Measurements from ENCODE around the gene SEMA4A.
"Not testable (repeated sequence)": the region's sequence is repeated elsewhere in the genome, so short reads cannot be mapped to it uniquely, and the experiment has no call there.

SEMA4A gene

DNA sequence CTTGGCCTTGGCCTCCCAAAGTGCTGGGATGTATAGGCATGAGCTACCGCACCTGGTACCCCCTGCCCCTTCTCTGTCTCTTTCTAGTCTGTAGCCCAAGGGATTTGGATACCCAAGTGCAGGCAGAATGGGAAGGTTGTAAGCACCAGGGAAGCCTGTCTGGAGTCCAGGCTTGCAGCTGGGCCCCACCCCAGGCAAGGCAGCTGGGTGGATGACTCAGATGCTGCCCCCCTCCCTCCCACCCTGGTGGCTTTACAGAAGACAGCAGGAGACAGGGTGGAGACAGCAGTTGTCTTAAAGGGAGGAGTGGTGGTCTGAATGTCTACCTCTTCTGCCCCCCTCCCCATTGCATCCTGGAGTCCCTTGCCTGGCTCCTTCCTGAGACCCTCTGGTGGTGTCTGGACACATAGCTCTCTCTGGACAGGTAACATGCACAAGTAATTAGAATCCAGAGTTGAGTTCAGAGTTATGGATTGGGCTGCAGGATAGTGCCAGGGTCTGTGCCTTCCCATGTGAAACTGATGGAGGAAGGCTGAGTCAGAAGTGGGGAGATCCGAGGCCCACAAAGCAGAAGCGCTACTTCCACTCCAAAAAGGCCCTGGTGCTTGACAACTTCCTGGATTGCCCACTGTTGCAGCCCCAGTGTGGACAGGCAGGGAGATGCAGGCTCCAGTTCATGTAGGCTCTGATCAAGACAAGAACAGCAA, 33.7 kb upstream of the SEMA4A start:
- DNase-seq = peak; percentile 80

DNA sequence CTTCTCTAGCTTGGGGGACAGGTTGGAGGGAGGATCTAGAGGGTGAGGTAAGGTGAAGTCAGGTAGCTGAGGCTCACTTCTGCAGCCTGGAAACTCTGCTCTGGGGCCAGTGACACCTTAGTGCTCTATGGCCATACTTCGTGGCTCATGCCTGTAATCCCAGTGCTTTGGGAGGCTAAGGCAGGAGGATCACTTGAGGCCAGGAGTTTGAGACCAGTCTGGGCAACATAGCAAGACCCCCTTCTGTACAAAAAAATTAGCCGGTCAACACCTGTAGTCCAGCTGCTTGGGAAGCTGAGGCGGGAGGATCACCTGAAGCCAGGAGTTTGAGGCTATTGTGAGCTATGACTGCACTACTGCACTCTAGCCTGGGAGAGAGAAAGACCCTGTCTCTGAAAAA, 33.1 kb upstream of the SEMA4A start:
- no peak for DNase-seq

DNA sequence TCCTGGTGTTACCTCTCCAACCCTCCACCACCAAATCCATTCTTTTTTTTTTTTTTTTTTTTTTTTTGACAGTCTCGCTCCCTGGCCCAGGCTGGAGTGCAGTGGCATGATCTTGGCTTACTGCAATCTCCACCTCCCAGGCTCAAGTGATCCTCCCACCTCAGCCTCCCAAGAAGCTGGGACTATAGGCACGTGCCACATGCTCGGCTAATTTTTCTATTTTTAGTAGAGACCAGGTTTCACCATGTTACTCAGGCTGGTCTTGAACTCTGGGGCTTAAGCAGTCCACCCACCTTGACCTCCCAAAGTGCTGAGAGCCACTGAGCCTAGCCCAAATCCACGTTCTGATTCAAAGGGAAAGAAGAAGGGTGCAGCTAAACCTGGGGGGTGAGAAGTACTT, 32.4 kb upstream of the SEMA4A start:
- DNase-seq = not testable (repeated sequence)

DNA sequence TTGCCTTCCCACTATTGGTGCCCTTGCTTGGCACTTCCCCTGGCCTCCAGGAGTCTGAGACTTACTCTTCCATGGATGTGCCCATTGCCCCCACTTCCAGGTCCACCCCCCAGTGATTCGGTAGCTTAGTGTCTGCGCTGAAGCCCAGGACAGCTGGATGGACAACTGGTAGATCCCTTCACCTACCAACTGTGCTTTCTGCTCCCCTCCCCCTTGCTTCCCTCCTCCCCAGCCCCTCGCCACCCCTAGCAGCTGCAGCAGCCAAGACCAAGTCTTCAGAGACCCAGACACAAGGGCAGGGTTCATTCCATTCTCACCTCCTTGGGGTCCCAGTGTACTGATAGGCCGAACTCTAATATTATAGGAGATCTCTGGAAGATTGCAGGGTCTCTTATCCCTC, 31.9 kb upstream of the SEMA4A start:
- no peak for DNase-seq

DNA sequence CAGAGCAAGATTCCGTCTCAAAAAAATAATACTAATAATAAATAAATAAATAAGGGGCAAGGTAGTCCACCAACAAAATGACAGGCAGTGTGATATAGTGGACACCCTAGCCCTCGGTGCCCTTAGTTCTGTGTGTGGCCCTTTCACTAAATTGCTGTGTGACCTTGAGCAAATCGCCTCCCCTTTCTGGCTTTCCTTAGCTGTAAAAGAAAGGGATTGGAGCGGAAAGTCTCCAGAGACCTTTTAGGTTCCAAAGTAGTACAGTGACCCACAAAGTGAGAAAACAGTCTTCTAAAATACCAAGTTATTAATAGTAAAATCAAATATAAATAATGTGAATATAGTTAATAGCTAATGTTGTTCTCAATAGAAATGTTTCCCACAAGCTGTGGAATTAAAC, 31.3 kb upstream of the SEMA4A start:
- DNase-seq = no peak

DNA sequence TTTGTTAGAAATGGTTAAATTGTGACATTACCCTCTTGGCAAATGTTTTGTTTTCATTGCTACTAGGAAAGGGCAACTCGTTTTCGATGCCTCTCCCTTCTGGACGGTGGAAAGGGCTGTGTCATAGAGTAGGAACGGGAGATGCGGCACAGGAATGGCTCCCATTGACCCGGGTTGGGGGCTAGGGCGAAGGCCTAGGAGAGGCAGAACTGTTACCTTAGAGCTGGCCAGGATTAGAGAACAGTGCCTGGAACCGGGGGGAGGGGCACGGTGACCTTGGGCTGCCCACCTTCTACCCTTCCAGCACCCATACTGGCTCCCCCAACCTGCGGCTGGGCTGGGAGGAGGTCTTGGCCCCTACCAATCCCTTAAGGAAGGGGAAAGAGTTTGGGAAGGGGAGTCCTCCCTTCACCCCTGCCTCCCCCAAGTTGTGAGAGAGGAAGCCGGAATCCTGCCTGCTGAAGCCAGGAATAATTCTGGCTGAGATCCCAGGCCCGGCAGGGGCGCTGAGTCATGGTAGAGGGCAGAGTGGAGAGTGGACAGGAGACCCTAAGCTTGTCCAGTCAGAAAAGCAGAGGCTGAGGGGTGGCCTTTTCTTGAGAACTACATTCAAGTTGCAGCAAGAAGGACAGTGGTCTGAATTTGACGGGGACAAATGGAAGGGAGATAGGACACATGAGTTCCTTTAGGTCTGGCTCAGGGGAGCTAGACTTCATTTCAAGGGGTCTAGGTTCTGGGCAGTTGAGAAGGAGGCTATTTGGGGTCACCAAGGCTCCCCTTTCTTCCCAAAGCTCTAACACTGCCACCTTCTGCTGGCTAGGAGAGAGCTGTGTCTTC, 30.6 kb upstream of the SEMA4A start:
- peak; percentile 95 for DNase-seq

DNA sequence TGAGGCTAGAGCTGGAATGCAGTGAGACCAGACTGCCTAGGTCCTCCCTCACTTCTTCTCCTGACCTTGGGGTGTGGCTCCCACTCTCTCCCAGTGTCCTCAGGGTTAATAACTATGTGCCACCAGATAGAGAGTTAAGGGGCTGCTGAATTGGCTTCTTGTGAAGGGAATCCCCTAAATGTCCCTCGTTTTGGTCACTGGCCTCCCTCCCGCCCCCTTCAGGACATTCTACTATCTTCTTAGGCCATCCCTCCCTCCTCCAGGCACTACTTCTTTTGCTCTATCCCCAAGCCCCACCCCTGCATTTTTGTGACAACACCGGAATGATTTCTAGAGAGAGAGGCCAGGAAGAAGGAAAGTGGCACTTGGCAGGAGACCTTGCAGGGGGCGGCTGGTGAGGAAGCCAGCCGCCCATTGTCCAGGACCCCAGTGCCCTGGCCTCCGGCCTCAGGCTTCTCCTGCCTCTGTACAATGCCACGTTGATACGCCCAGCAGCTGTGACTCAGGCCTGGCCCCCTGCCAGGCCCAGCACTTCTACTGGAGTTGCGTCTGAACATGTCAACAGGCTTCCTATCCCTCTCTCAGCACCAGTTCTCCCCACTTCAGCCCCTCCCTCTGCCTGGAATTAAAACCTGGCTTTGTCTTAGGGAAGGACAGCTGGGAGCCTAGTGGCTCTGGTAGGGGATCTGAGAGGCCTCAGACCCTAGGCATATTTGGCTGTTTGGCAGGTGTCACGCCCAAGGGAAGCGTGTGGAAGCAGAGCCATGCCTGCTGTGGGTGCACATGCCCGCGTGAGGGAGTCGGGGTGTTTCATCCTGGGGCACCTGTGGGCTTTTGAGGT, 29.8 kb upstream of the SEMA4A start:
- DNase-seq = peak; percentile 98

DNA sequence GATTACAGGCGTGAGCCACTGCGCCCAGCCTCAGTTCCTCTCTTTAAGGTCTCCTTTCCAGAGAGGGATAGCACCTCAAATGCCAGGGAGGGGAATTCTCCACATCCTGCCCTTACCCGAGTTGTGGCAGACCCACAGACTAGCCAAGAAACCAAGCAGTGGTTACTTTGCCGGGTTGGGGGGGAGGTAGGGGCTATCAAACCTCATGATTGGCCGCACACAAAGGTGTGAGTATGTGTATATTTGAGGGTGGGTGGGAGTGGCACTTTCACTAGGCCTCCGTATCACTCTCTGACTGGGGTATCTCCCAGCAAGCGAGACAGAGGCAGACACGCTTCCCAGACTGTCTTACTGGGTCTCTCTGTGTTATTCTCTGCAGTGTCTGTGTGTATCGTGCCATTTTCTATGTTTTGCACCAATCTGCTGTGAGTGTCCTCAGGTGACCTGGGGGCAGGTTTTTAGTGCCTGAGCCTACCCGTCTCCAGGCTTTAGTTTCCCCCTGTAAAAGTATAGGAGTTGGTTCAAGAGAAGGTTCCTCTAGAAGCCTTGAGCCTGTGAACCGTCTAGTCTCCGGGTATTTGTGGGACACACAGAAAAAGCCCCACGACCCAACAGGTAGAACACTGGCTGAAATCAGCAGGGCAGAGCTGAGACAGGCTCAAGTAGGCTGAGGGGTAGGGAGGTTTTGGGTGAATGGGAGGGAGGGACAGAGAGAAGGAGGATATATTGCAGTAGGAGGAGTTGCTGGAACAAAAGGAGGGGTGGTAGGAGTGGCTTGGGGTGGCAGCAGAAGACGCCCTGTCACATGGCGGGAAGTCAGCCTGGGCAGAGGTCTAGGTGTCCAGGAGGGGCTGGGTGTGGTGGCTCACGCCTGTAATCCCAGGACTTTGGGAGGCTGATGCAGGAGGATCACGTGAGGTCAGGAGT, 28.6 kb upstream of the SEMA4A start:
- no peak for DNase-seq

DNA sequence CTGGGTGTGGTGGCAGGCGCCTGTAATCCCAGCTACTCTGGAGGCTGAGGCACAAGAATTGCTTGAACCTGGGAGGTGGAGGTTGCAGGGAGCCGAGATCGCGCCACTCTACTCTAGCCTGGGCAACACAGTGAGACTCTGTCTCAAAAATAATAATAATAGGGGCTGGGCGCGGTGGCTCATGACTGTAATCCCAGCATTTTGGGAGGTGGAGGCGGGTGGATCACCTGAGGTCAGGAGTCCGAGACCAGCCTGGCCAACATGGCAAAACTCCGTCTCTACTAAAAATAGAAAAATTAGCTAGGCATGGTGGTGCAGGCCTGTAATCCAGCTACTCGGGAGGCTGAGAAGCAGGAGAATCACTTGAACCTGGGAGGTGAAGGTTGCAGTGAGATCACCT, 27.8 kb upstream of the SEMA4A start:
- not testable (repeated sequence) for DNase-seq

DNA sequence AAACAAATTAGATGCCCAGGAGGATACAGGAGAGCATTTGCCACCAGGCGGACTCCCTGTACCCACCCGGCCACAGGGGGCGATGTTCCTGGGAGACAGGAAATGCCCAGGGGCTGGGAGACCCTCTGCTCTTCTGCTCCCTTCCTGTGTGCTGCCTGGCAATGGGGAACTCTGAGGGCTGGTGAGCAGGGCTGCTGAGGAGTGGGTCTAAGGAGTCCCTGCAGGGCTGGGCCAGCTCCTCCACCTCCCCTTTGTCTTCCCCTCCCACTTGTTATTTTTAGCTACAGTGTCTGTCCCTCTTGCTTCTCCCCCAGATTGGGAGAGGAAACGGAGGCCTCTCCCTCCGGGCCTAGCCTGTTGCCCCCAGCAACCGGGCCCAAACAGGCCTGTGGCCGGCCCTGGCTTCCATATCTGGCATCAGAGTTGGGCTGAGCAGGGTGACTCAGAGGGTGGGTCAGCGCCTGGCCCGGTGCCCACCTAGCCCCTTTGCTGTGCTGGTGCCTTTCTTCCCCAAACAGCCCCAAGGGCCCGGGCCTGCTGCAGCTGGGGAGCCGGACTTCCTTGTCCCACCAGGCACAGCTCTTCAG, 27.2 kb upstream of the SEMA4A start:
- peak; percentile 99 for DNase-seq

DNA sequence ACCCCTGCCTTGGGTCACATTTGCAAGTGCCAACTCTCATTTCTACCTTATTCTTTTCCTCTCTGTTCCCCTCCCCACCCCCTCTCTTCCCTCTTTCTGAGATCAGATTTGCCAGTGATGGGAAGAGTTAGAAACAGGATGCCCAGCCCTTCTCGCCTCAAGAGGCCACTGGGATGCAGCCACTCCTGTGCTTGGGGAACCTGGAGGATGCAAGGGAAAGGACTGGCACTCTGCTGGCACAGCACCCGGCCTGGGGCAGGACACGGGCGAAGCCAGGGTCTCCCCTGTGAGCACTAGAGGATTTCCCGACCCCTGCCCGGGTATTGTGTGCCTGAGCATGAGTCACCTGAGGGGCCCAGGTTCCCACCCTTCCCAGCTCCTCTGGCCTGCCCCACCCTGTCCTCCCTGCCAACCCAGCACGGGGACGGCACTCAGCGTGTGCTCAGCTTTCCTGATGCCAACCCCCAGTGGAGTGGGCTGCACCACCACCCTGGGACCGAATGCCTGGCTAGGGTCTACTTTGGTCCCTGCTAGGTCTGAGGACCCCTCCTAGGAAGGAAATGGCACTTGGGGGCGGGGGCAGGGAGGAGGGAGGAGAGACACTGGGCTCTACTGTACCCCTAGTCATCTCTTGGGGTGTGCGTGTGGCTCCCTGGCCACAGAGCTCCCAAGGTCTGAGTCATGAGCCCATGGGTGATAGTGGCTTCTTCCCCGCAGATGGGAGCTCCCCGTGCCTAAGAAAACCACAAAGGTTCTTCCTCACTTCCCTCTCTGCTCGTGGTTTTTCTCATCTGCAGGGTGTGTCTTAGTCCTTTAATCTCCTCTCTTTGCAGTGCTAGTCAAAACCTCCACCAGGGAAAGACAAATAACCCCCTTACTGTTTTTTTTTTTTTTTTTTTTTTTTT, 26.5 kb upstream of the SEMA4A start:
- peak; percentile 93 for DNase-seq

DNA sequence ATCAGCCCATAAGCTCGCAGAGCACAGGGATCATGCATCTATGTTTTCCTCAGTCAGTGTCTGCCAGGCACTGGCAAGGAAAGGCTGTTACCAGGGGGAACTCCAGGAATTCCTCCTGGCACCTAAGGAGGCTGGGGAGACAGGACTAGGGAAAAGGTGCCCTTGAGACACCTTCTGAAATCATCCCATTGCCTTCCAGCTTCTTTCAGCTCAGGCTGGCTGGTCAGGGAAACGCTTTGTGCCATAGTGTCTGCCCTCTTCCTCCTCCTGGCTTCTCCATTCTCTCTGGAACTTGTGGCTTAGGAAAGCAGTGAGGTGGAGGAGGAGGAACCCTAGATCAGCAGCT, 25.1 kb upstream of the SEMA4A start:
- DNase-seq = no peak

DNA sequence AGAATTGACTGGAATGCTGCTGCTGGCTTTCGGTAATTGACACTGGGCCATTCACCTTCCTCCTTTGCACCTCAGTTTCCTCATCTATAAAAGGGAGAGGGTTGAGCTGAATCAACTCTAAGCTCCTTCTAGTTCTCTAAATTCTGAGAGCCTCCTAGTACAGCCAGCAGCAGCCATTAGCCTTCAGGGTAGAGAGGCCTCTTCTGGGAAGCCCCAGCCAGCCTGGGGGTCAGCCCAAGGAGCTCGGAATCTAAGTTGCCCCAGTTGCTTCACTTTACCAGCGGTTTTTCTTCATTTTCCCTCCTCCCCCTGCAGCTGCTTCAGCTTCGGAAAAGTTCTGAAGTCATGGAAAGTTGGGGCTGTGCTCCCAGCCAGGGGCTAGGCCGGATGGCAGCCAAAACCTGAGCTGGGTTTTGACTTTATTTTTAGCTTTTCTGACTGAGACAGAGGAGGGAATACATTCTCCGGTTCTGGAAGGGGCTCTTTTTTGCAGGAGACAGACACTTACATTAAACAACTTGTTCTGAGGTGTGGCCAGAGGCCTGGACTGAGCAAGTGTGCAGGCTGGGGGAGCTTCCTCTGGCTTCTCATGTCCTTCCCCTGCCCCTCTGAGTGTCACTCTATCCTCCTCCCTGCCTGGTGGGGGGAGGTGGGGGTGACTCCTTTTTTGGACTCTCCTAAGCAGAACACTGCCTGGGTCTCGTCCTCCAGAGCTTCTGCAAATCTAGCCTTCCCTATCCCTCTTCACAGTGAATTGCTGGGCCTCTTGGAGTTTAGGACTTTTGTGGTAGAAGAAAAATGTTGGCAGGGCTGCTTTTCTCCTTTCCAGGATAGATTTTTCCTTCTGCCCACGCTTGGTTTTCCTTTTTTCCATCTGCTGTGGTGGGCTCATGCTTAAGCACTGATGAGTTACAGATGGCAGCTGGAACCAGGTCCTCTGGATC, 24.5 kb upstream of the SEMA4A start:
- DNase-seq = peak; percentile 82

DNA sequence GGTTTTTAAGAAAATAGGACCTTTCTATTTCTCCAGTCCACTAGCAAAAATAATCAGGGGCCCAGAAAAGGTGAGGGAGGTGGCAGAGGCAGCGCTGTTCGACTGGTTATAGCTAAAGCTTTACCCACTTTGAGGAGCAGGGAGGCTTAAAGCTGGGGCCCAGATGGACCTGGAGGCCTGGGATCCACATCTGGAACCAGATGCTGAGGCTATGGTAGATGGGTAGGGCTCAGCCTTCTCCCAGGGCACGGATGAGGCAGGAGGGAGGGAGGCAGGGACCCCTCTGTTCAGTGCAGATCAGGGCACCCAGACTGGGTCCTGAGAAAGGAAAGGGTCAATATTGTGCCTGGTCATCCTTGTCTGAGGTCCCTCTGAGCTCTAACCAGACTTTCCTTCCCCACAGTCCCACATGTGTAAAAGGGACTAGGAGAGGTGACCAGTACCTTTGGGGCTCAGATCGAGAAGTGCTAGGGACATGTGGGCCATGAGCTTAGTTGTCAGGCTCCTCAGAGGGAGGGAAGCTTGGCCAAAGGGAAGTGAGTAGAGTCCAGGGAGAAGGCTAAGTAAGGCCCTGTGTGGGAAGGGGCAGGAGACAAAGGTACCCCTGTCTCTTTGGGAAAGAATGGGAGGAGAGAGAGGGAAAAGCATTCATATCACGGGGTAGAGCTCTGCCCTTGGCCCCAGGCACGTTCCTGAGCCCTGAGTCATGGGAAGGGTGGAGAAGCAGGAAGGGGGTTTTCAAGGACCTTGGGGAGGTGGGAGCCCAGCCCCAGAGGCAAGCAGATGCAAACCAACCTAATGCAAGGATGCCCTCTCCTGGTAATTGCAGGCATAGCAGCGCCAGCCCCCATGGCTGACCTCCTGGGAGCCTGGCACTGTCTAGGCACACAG, 23.5 kb upstream of the SEMA4A start:
- DNase-seq = peak; percentile 99

DNA sequence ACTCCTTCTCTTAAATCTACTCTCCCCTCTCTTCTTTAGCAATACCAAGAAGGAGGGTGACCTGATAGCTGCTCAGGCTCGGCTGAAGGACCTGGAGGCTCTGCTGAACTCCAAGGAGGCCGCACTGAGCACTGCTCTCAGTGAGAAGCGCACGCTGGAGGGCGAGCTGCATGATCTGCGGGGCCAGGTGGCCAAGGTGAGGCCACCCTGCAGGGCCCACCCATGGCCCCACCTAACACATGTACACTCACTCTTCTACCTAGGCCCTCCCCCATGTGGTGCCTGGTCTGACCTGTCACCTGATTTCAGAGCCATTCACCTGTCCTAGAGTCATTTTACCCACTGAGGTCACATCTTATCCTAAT, 22.8 kb upstream of the SEMA4A start:
- DNase-seq = no peak

DNA sequence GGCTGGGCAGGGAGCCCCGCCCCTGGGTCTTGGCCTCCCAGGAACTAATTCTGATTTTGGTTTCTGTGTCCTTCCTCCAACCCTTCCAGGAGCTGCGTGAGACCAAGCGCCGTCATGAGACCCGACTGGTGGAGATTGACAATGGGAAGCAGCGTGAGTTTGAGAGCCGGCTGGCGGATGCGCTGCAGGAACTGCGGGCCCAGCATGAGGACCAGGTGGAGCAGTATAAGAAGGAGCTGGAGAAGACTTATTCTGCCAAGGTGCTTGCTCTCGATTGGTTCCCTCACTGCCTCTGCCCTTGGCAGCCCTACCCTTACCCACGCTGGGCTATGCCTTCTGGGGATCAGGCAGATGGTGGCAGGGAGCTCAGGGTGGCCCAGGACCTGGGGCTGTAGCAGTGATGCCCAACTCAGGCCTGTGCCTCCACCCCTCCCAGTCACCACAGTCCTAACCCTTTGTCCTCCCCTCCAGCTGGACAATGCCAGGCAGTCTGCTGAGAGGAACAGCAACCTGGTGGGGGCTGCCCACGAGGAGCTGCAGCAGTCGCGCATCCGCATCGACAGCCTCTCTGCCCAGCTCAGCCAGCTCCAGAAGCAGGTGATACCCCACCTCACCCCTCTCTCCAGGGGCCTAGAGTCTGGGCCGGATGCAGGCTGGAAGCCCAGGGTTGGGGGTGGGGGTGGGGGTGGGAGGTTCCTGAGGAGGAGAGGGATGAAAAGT, 18.5 kb upstream of the SEMA4A start:
- no peak for DNase-seq

DNA sequence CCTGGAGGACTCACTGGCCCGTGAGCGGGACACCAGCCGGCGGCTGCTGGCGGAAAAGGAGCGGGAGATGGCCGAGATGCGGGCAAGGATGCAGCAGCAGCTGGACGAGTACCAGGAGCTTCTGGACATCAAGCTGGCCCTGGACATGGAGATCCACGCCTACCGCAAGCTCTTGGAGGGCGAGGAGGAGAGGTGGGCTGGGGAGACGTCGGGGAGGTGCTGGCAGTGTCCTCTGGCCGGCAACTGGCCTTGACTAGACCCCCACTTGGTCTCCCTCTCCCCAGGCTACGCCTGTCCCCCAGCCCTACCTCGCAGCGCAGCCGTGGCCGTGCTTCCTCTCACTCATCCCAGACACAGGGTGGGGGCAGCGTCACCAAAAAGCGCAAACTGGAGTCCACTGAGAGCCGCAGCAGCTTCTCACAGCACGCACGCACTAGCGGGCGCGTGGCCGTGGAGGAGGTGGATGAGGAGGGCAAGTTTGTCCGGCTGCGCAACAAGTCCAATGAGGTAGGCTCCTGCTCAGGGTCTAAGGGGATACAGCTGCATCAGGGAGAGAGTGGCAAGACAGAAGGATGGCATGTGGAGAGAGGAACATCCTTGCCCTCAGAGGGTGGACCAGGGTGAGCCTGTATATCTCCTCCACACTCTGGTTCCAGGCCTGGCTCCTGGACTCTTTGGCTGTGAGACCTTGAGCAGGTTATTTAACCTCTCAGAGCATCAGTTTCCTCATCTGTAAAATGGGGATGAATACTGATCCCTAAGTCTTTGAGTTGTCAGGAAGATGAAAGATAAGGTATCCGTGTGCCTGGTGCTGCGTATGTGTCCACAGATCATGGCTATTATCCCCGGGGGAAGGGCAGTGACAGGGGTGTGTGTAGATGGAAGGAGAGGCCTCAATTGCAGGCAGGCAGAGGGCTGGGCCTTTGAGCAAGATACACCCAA, 17.2 kb upstream of the SEMA4A start:
- no peak for DNase-seq

Data from fibroblast of skin of scalp (primary cell).